Embryonic facial prominence (tissue), 1 donor: ENCODE results near the gene OVCH2.

ENCODE experiments used
- DNase-seq: peaks from one replicate; pipeline ENCODE4 v3.0.0-alpha.2; 2016; ENCODE audit errors: extremely low spot score

Gene OVCH2

GRCh38 chr11:7639643-7640025, 66.6 kb downstream of the OVCH2 start:
- no peak for DNase-seq
